NCI-H1694 treated with DMSO at 0.1 percent for 48 hours (cell line): ENCODE results near the gene NID1.
"Not testable (repeated sequence)": the region's sequence is repeated elsewhere in the genome, so short reads cannot be mapped to it uniquely, and the experiment has no call there.

Source experiments
- DNase-seq: peaks from one replicate; lab custom pipeline; 2025; lab: John Stamatoyannopoulos, UW

NID1 gene

GRCh38 chr1:235999259-235999925 is 65.5 kb downstream of the NID1 start:
- no peak for DNase-seq

- no peak for DNase-seq
Measured at GRCh38 chr1:235998812-235999211, 66.1 kb downstream of the NID1 start.

- no peak for DNase-seq
Measured at GRCh38 chr1:235997931-235998330, 67.0 kb downstream of the NID1 start.

- no peak for DNase-seq
Measured at GRCh38 chr1:235997049-235997448, 67.8 kb downstream of the NID1 start.

- peak; percentile 19 for DNase-seq
Measured at GRCh38 chr1:235996048-235996785, 68.7 kb downstream of the NID1 start.

GRCh38 chr1:235995511-235995910 is 69.4 kb downstream of the NID1 start:
- DNase-seq: no peak

GRCh38 chr1:235993652-235994051 is 71.2 kb downstream of the NID1 start:
- no peak for DNase-seq

GRCh38 chr1:235992868-235993267 is 72.0 kb downstream of the NID1 start:
- no peak for DNase-seq

- no peak for DNase-seq
Measured at GRCh38 chr1:235992346-235992745, 72.5 kb downstream of the NID1 start.

GRCh38 chr1:235990330-235990795 is 74.5 kb downstream of the NID1 start:
- DNase-seq: no peak

GRCh38 chr1:235989105-235989504 is 75.8 kb downstream of the NID1 start:
- no peak for DNase-seq

GRCh38 chr1:235986869-235987268 is 78.0 kb downstream of the NID1 start:
- DNase-seq: no peak

- DNase-seq: no peak
Measured at GRCh38 chr1:235984041-235984825, 80.7 kb downstream of the NID1 start.

GRCh38 chr1:235980976-235981375 is 83.9 kb downstream of the NID1 start:
- DNase-seq: no peak

- no peak for DNase-seq
Measured at GRCh38 chr1:235979716-235980333, 85.1 kb downstream of the NID1 start.

GRCh38 chr1:235979176-235979575 is 85.7 kb downstream of the NID1 start:
- DNase-seq: no peak

- no peak for DNase-seq
Measured at GRCh38 chr1:235976490-235976889, 88.4 kb downstream of the NID1 start.

- DNase-seq: no peak
Measured at GRCh38 chr1:235974616-235975015, 90.3 kb downstream of the NID1 start.

- DNase-seq: not testable (repeated sequence)
Measured at GRCh38 chr1:235972691-235973090, 92.2 kb downstream of the NID1 start.

GRCh38 chr1:235972311-235972689 is 92.6 kb downstream of the NID1 start:
- DNase-seq: no peak

- peak; percentile 95 for DNase-seq
Measured at GRCh38 chr1:235971571-235972310, 93.1 kb downstream of the NID1 start.

GRCh38 chr1:235971020-235971419 is 93.9 kb downstream of the NID1 start:
- no peak for DNase-seq
